WTC11 (cell line): ENCODE data around the gene FGG. TPM values are rescaled to one million over a fixed set of nuclear protein-coding genes. Genes with fewer than 3 reads are reported as not detected.

Experiments
- ATAC-seq: fragments of 200-7000 bp; cut with Tn5 transposase; 2 replicates; pipeline ENCODE4 v1.10.0; 2021; ENCODE audit warnings: mild to moderate bottlenecking, moderate library complexity
- CTCF ChIA-PET: fragments of 300-600 bp; sonication (Branson Sonifier 250); formaldehyde crosslinking; loops from one replicate; lab custom pipeline; 2021; ENCODE audit warnings: antibody characterized with exemption; lab: Charles Lee
- POLR2A ChIA-PET: fragments of 350-600 bp; sonication (Branson Sonifier 250); formaldehyde crosslinking; loops from one replicate; lab custom pipeline; 2021; ENCODE audit warnings: antibody characterized with exemption; lab: Charles Lee
- DNase-seq: peaks from one replicate; pipeline ENCODE4 v3.0.0; 2021; ENCODE audit warnings: low spot score
- H3K27ac Mint-ChIP-seq: 2 replicates; pipeline ENCODE4 v1.8.0; 2021; ENCODE audit warnings: mixed read lengths
- H3K27me3 Mint-ChIP-seq: 2 replicates; pipeline ENCODE4 v1.8.0; 2021; ENCODE audit warnings: low read depth, mild to moderate bottlenecking, moderate library complexity, mixed read lengths
- H3K36me3 Mint-ChIP-seq: 2 replicates; pipeline ENCODE4 v1.8.0; 2021; ENCODE audit warnings: mixed read lengths
- H3K4me1 Mint-ChIP-seq: 2 replicates; pipeline ENCODE4 v1.8.0; 2022; ENCODE audit warnings: mixed read lengths
- H3K4me3 Mint-ChIP-seq: 2 replicates; pipeline ENCODE4 v1.8.0; 2021; ENCODE audit warnings: mild to moderate bottlenecking, moderate library complexity, mixed read lengths
- H3K9me3 Mint-ChIP-seq: 2 replicates; pipeline ENCODE4 v1.8.0; 2021; ENCODE audit warnings: mixed read lengths
- FOXJ3 ChIP-seq: sonication (generic); formaldehyde crosslinking; IDR thresholded peaks from 2 replicates; pipeline ENCODE4 v1.9.0; 2021; ENCODE audit warnings: missing genetic modification reagents, mild to moderate bottlenecking, borderline replicate concordance
- FOXP1 ChIP-seq: sonication (generic); formaldehyde crosslinking; IDR thresholded peaks from 2 replicates; pipeline ENCODE4 v1.8.0; 2022; ENCODE audit warnings: missing genetic modification reagents, mild to moderate bottlenecking, moderate library complexity, borderline replicate concordance
- JAZF1 ChIP-seq: fragments of 250-450 bp; sonication (Bioruptor Pico); IDR thresholded peaks from 2 replicates; pipeline ENCODE4 v1.9.0; 2021; ENCODE audit warnings: moderate library complexity, mild to moderate bottlenecking, inconsistent platforms
- KAT7 ChIP-seq: sonication (generic); formaldehyde crosslinking; IDR thresholded peaks from 2 replicates; pipeline ENCODE4 v1.8.1; 2023; ENCODE audit warnings: missing genetic modification reagents, mild to moderate bottlenecking, borderline replicate concordance
- NFYB ChIP-seq: sonication (generic); formaldehyde crosslinking; conservative IDR thresholded peaks from 2 replicates; pipeline ENCODE4 v1.8.0; 2022; ENCODE audit warnings: low read depth, missing genetic modification reagents
- SMAD3 ChIP-seq: sonication (generic); formaldehyde crosslinking; IDR thresholded peaks from 2 replicates; pipeline ENCODE4 v1.8.0; 2022; ENCODE audit warnings: missing genetic modification reagents, mild to moderate bottlenecking, borderline replicate concordance
- TCF7 ChIP-seq: sonication (generic); formaldehyde crosslinking; IDR thresholded peaks from 2 replicates; pipeline ENCODE4 v1.8.0; 2022; ENCODE audit warnings: mild to moderate bottlenecking, low read depth, missing genetic modification reagents, moderate library complexity
- TEAD1 ChIP-seq: sonication (generic); formaldehyde crosslinking; IDR thresholded peaks from 2 replicates; pipeline ENCODE4 v1.8.0; 2022; ENCODE audit warnings: mild to moderate bottlenecking, missing genetic modification reagents
- ZNF317 ChIP-seq: sonication (generic); formaldehyde crosslinking; IDR thresholded peaks from 2 replicates; pipeline ENCODE4 v1.8.1; 2023; ENCODE audit warnings: low read depth, mild to moderate bottlenecking, moderate library complexity, missing genetic modification reagents, borderline replicate concordance
- total RNA-seq: library from RNA; stranded (reverse); gene quantifications from 3 replicates; pipeline ENCODE4 v1.2.3, GENCODE V29; 2021
- TF ChIP-seq, protein P1 (sequence below): sonication (generic); formaldehyde crosslinking; IDR thresholded peaks from 2 replicates; pipeline ENCODE4 v1.8.1; 2023; ENCODE audit warnings: mild to moderate bottlenecking, missing genetic modification reagents, moderate library complexity
- TF ChIP-seq, protein P2 (sequence below): sonication (generic); formaldehyde crosslinking; IDR thresholded peaks from 2 replicates; pipeline ENCODE4 v1.8.0; 2022; ENCODE audit warnings: missing genetic modification reagents
- TF ChIP-seq, protein P3 (sequence below): sonication (generic); formaldehyde crosslinking; IDR thresholded peaks from 2 replicates; pipeline ENCODE4 v1.8.0; 2022; ENCODE audit warnings: mild to moderate bottlenecking, missing genetic modification reagents
- TF ChIP-seq, protein P4 (sequence below): sonication (generic); formaldehyde crosslinking; IDR thresholded peaks from 2 replicates; pipeline ENCODE4 v1.8.0; 2023; ENCODE audit warnings: missing genetic modification reagents
- TF ChIP-seq, protein P5 (sequence below): fragments of 250-450 bp; sonication (Bioruptor Pico); conservative IDR thresholded peaks from 2 replicates; pipeline ENCODE4 v1.9.0; 2021; ENCODE audit warnings: mild to moderate bottlenecking
- TF ChIP-seq, protein P6 (sequence below): sonication (generic); formaldehyde crosslinking; IDR thresholded peaks from 2 replicates; pipeline ENCODE4 v1.8.1; 2023; ENCODE audit warnings: mild to moderate bottlenecking, moderate library complexity, missing genetic modification reagents
- TF ChIP-seq, protein P7 (sequence below): sonication (generic); formaldehyde crosslinking; IDR thresholded peaks from 2 replicates; pipeline ENCODE4 v1.8.1; 2023; ENCODE audit warnings: mild to moderate bottlenecking, missing genetic modification reagents, moderate library complexity
- TF ChIP-seq, protein P8 (sequence below): sonication (generic); formaldehyde crosslinking; IDR thresholded peaks from 2 replicates; pipeline ENCODE4 v1.8.1; 2022; ENCODE audit warnings: mild to moderate bottlenecking, missing genetic modification reagents, moderate library complexity, borderline replicate concordance
- TF ChIP-seq, protein P9 (sequence below): sonication (generic); formaldehyde crosslinking; IDR thresholded peaks from 2 replicates; pipeline ENCODE4 v1.8.0; 2022; ENCODE audit warnings: mild to moderate bottlenecking, missing genetic modification reagents
- TF ChIP-seq, protein P10 (sequence below): sonication (generic); formaldehyde crosslinking; IDR thresholded peaks from 2 replicates; pipeline ENCODE4 v1.8.0; 2022; ENCODE audit warnings: mild to moderate bottlenecking, missing genetic modification reagents

FGG gene
- total RNA-seq, 1 experiment from 2014 or later, result 2.4 TPM

DNA sequence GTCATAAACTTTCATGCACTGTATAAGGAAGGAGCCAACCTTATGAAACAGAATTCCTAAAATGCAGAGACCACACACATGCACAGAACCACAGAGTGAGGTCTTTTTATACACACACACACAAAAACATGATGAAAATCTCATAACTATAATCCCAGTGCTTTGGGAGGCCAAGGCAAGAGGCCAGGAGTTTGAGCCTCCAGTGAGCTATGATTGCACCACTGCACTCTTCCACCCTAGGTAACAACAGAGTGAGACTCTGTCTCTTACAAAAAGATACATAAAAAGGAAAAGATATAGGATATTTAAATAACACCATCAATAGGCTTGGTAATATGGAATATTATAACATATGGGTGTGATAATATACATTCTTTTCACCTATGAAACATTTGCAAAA, 32.5 kb downstream of the FGG start (continued):
- no peak for TF ChIP-seq TCF7 (CRISPR knock-in tag)
- TF ChIP-seq, protein P1, sequence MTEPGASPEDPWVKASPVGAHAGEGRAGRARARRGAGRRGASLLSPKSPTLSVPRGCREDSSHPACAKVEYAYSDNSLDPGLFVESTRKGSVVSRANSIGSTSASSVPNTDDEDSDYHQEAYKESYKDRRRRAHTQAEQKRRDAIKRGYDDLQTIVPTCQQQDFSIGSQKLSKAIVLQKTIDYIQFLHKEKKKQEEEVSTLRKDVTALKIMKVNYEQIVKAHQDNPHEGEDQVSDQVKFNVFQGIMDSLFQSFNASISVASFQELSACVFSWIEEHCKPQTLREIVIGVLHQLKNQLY (CRISPR knock-in tag), result no peak
- TF ChIP-seq ZNF317, result no peak
- no peak for TF ChIP-seq SMAD3 (CRISPR knock-in tag)
- TF ChIP-seq, protein P2, sequence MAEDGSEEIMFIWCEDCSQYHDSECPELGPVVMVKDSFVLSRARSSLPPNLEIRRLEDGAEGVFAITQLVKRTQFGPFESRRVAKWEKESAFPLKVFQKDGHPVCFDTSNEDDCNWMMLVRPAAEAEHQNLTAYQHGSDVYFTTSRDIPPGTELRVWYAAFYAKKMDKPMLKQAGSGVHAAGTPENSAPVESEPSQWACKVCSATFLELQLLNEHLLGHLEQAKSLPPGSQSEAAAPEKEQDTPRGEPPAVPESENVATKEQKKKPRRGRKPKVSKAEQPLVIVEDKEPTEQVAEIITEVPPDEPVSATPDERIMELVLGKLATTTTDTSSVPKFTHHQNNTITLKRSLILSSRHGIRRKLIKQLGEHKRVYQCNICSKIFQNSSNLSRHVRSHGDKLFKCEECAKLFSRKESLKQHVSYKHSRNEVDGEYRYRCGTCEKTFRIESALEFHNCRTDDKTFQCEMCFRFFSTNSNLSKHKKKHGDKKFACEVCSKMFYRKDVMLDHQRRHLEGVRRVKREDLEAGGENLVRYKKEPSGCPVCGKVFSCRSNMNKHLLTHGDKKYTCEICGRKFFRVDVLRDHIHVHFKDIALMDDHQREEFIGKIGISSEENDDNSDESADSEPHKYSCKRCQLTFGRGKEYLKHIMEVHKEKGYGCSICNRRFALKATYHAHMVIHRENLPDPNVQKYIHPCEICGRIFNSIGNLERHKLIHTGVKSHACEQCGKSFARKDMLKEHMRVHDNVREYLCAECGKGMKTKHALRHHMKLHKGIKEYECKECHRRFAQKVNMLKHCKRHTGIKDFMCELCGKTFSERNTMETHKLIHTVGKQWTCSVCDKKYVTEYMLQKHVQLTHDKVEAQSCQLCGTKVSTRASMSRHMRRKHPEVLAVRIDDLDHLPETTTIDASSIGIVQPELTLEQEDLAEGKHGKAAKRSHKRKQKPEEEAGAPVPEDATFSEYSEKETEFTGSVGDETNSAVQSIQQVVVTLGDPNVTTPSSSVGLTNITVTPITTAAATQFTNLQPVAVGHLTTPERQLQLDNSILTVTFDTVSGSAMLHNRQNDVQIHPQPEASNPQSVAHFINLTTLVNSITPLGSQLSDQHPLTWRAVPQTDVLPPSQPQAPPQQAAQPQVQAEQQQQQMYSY (CRISPR knock-in tag), result no peak
- TF ChIP-seq, protein P3, sequence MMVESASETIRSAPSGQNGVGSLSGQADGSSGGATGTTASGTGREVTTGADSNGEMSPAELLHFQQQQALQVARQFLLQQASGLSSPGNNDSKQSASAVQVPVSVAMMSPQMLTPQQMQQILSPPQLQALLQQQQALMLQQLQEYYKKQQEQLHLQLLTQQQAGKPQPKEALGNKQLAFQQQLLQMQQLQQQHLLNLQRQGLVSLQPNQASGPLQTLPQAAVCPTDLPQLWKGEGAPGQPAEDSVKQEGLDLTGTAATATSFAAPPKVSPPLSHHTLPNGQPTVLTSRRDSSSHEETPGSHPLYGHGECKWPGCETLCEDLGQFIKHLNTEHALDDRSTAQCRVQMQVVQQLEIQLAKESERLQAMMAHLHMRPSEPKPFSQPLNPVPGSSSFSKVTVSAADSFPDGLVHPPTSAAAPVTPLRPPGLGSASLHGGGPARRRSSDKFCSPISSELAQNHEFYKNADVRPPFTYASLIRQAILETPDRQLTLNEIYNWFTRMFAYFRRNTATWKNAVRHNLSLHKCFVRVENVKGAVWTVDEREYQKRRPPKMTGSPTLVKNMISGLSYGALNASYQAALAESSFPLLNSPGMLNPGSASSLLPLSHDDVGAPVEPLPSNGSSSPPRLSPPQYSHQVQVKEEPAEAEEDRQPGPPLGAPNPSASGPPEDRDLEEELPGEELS, result no peak
- TF ChIP-seq, protein P4, sequence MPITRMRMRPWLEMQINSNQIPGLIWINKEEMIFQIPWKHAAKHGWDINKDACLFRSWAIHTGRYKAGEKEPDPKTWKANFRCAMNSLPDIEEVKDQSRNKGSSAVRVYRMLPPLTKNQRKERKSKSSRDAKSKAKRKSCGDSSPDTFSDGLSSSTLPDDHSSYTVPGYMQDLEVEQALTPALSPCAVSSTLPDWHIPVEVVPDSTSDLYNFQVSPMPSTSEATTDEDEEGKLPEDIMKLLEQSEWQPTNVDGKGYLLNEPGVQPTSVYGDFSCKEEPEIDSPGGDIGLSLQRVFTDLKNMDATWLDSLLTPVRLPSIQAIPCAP (CRISPR knock-in tag), result no peak

DNA sequence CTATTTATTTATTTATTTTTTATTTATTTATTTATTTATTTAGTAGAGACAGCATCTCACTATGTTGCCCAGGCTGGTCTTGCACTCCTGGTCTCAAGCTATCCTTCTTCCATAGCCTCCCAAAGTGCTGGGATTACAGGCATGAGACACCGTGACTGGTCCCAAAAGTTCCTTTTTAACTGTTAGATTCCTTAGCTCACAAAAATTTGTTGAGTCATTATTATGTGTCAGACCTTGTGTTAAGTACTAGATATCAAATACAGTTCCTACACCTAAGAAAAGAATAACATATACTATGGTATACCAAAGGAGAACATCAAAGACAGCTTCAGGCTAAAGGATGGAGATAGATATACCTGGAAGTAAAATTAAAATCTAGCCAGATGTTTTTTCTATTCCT, 33.5 kb downstream of the FGG start:
- Mint-ChIP-seq H3K27me3 (no peaks in the 10 kb centered on the region), H3K9me3 (no peaks in the 10 kb centered on the region), H3K27ac (no peak overlapping the region), H3K4me1 (no peaks in the 10 kb centered on the region), H3K36me3 (no peaks in the 10 kb centered on the region), H3K4me3 (no peak overlapping the region)
- no peak for ATAC-seq
- no peak for DNase-seq
- POLR2A ChIA-PET, result no interaction called here
- CTCF ChIA-PET, result no interaction called here
- TF ChIP-seq, protein P5, sequence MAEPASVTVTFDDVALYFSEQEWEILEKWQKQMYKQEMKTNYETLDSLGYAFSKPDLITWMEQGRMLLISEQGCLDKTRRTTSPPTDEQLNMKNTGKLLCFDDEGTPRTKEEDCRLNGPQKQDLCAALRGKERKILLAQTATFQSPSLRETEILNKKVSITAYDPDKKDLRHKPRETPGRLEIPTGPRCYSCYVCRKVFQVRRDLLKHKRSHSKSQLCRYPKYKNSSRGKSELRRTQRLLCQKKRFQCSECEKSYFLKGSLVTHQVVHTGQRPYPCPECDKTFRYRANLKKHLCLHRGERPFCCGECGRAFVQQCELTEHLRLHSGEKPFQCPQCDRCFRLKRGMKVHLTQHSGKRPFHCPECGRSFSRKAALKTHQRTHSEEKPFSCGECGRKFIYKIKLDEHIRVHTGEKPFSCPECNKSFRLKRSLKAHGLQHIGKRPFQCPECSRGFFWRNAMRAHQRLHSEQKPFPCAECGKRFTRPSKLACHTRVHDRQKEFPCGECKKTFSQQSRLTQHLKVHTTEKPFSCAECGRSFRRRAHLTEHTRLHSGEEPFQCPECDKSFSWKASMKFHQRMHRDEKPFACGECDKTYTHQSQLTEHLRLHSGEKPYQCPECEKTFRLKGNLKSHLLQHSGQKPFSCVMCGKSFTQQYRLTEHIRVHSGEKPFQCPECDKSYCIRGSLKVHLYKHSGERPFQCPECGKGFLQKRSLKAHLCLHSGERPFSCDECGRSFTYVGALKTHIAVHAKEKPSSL (CRISPR knock-in tag), result no peak
- TF ChIP-seq, protein P6, sequence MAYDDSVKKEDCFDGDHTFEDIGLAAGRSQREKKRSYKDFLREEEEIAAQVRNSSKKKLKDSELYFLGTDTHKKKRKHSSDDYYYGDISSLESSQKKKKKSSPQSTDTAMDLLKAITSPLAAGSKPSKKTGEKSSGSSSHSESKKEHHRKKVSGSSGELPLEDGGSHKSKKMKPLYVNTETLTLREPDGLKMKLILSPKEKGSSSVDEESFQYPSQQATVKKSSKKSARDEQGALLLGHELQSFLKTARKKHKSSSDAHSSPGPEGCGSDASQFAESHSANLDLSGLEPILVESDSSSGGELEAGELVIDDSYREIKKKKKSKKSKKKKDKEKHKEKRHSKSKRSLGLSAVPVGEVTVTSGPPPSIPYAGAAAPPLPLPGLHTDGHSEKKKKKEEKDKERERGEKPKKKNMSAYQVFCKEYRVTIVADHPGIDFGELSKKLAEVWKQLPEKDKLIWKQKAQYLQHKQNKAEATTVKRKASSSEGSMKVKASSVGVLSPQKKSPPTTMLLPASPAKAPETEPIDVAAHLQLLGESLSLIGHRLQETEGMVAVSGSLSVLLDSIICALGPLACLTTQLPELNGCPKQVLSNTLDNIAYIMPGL (CRISPR knock-in tag), result no peak
- TF ChIP-seq KAT7 (CRISPR knock-in tag), result no peak
- TF ChIP-seq TEAD1, result no peak
- TF ChIP-seq, protein P7, sequence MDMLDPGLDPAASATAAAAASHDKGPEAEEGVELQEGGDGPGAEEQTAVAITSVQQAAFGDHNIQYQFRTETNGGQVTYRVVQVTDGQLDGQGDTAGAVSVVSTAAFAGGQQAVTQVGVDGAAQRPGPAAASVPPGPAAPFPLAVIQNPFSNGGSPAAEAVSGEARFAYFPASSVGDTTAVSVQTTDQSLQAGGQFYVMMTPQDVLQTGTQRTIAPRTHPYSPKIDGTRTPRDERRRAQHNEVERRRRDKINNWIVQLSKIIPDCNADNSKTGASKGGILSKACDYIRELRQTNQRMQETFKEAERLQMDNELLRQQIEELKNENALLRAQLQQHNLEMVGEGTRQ, result no peak
- no peak for TF ChIP-seq FOXP1 (CRISPR knock-in tag)
- no peak for TF ChIP-seq FOXJ3 (CRISPR knock-in tag)
- TF ChIP-seq, protein P1 (CRISPR knock-in tag), result no peak
- TF ChIP-seq SMAD3 (CRISPR knock-in tag), result no peak
- TF ChIP-seq, protein P8, sequence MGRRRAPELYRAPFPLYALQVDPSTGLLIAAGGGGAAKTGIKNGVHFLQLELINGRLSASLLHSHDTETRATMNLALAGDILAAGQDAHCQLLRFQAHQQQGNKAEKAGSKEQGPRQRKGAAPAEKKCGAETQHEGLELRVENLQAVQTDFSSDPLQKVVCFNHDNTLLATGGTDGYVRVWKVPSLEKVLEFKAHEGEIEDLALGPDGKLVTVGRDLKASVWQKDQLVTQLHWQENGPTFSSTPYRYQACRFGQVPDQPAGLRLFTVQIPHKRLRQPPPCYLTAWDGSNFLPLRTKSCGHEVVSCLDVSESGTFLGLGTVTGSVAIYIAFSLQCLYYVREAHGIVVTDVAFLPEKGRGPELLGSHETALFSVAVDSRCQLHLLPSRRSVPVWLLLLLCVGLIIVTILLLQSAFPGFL (CRISPR knock-in tag), result no peak
- TF ChIP-seq, protein P9, sequence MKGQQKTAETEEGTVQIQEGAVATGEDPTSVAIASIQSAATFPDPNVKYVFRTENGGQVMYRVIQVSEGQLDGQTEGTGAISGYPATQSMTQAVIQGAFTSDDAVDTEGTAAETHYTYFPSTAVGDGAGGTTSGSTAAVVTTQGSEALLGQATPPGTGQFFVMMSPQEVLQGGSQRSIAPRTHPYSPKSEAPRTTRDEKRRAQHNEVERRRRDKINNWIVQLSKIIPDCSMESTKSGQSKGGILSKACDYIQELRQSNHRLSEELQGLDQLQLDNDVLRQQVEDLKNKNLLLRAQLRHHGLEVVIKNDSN, result no peak
- TF ChIP-seq, protein P10, sequence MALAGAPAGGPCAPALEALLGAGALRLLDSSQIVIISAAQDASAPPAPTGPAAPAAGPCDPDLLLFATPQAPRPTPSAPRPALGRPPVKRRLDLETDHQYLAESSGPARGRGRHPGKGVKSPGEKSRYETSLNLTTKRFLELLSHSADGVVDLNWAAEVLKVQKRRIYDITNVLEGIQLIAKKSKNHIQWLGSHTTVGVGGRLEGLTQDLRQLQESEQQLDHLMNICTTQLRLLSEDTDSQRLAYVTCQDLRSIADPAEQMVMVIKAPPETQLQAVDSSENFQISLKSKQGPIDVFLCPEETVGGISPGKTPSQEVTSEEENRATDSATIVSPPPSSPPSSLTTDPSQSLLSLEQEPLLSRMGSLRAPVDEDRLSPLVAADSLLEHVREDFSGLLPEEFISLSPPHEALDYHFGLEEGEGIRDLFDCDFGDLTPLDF (CRISPR knock-in tag), result no peak
- no peak for TF ChIP-seq JAZF1 (CRISPR knock-in tag)
- no peak for TF ChIP-seq NFYB
